Activated B cell treated with CpG ODN at 0.5 μM for 24 hours (primary cell): ENCODE measurements around the gene NLN. TPM values are rescaled to one million over a fixed set of nuclear protein-coding genes. Genes with fewer than 3 reads are reported as not detected.

Experiments used
- ATAC-seq: fragments of 200-7000 bp; cut with Tn5 transposase; one replicate; pipeline ENCODE4 v1.10.0; 2021; ENCODE audit warnings: low read depth, mild to moderate bottlenecking, moderate library complexity
- CTCF ChIA-PET: fragments of 350-600 bp; sonication (Branson Sonifier 250); formaldehyde crosslinking; loops from one replicate; lab custom pipeline; 2021; ENCODE audit warnings: antibody characterized with exemption; lab: Charles Lee
- POLR2A ChIA-PET: fragments of 350-600 bp; sonication (Branson Sonifier 250); formaldehyde crosslinking; loops from one replicate; lab custom pipeline; 2021; ENCODE audit warnings: antibody characterized with exemption; lab: Charles Lee
- DNase-seq: peaks from one replicate; pipeline ENCODE4 v3.0.0; 2022
- H3K27ac Mint-ChIP-seq: one replicate; pipeline ENCODE4 v1.8.0; 2020; ENCODE audit warnings: mixed read lengths
- H3K27me3 Mint-ChIP-seq: one replicate; pipeline ENCODE4 v1.8.0; 2021; ENCODE audit warnings: mixed read lengths
- H3K36me3 Mint-ChIP-seq: one replicate; pipeline ENCODE4 v1.8.0; 2021; ENCODE audit warnings: low read depth, mixed read lengths
- H3K4me1 Mint-ChIP-seq: one replicate; pipeline ENCODE4 v1.8.0; 2021; ENCODE audit warnings: mixed read lengths
- H3K4me3 Mint-ChIP-seq: one replicate; pipeline ENCODE4 v1.8.0; 2020; ENCODE audit warnings: mild to moderate bottlenecking, mixed read lengths
- H3K9me3 Mint-ChIP-seq: one replicate; pipeline ENCODE4 v1.8.0; 2020; ENCODE audit warnings: mixed read lengths
- CTCF ChIP-seq: fragments of 200-600 bp; IDR thresholded peaks from one replicate; pipeline ENCODE4 v1.8.0; 2022; ENCODE audit warnings: antibody characterized with exemption, mild to moderate bottlenecking
- intact Hi-C: fragments of 100-400 bp; cut with micrococcal nuclease; formaldehyde crosslinking; loops from one replicate; pipeline ENCODE4 v1.15.1; 2024
- total RNA-seq: library from RNA; stranded (reverse); gene quantifications from 2 replicates; pipeline ENCODE4 v1.2.3, GENCODE V29; 2022

The NLN gene
- total RNA-seq, 1 donor from 2014 or later, result 16.5 TPM

GRCh38 chr5:65832152-65832551 lies 110.1 kb downstream of the NLN start:
- ChIA-PET CTCF (no interaction called here), POLR2A (no interaction called here)
- no peak for TF ChIP-seq CTCF
- intact Hi-C loops, result loop anchor here (5.0 kb wide), 1 partner anchor 35 kb away; no protein-coding TSS in a partner anchor
- Mint-ChIP-seq H3K4me3 (no peak overlapping the region), H3K36me3 (no peaks in the 10 kb centered on the region), H3K9me3 (no peaks in the 10 kb centered on the region), H3K27ac (no peak overlapping the region), H3K27me3 (no peaks in the 10 kb centered on the region), H3K4me1 (no peaks in the 10 kb centered on the region)
- no peak for DNase-seq
- no peak for ATAC-seq

GRCh38 chr5:65832603-65833228 lies 110.7 kb downstream of the NLN start:
- no peak for ATAC-seq
- Mint-ChIP-seq H3K4me1 (no peaks in the 10 kb centered on the region), H3K4me3 (no peak overlapping the region), H3K27me3 (no peaks in the 10 kb centered on the region), H3K27ac (no peak overlapping the region), H3K9me3 (no peaks in the 10 kb centered on the region), H3K36me3 (no peaks in the 10 kb centered on the region)
- CTCF ChIA-PET, result no interaction called here
- intact Hi-C loops, result loop anchor here (5.0 kb wide), 1 partner anchor 35 kb away; no protein-coding TSS in a partner anchor
- no peak for TF ChIP-seq CTCF
- no peak for DNase-seq
- POLR2A ChIA-PET, result no interaction called here

GRCh38 chr5:65833780-65834179 lies 111.8 kb downstream of the NLN start:
- no peak for TF ChIP-seq CTCF
- H3K4me1 Mint-ChIP-seq, result no peaks in the 10 kb centered on the region
- ATAC-seq (no peak), DNase-seq (no peak)
- intact Hi-C loops, result loop anchor here (5.0 kb wide), 1 partner anchor 34 kb away; no protein-coding TSS in a partner anchor
- no peaks in the 10 kb centered on the region for H3K9me3 Mint-ChIP-seq
- ChIA-PET CTCF (no interaction called here), POLR2A (no interaction called here)
- H3K36me3 Mint-ChIP-seq, result no peaks in the 10 kb centered on the region
- H3K4me3 Mint-ChIP-seq, result no peak overlapping the region
- H3K27ac Mint-ChIP-seq, result no peak overlapping the region
- H3K27me3 Mint-ChIP-seq, result no peaks in the 10 kb centered on the region

- Mint-ChIP-seq H3K4me1 (no peaks in the 10 kb centered on the region), H3K27me3 (no peaks in the 10 kb centered on the region), H3K36me3 (no peaks in the 10 kb centered on the region), H3K27ac (no peak overlapping the region), H3K4me3 (no peak overlapping the region), H3K9me3 (no peaks in the 10 kb centered on the region)
- intact Hi-C loops, result loop anchor here (5.0 kb wide), 1 partner anchor 33 kb away; no protein-coding TSS in a partner anchor
- CTCF ChIA-PET, result no interaction called here
- TF ChIP-seq CTCF, result no peak
- no peak for ATAC-seq
- POLR2A ChIA-PET, result no interaction called here
- DNase-seq, result no peak
Measured at GRCh38 chr5:65834306-65834705, 112.3 kb downstream of the NLN start.

GRCh38 chr5:65835191-65835590 lies 113.2 kb downstream of the NLN start:
- intact Hi-C loops, result no loop called here

More at GRCh38 chr5:65835191-65835590, 113.2 kb downstream of the NLN start:
- no peaks in the 10 kb centered on the region for H3K36me3 Mint-ChIP-seq
- CTCF ChIA-PET, result no interaction called here
- no peaks in the 10 kb centered on the region for H3K4me1 Mint-ChIP-seq
- no peaks in the 10 kb centered on the region for H3K27me3 Mint-ChIP-seq
- POLR2A ChIA-PET, result no interaction called here
- H3K9me3 Mint-ChIP-seq, result no peaks in the 10 kb centered on the region
- no peak overlapping the region for H3K27ac Mint-ChIP-seq
- DNase-seq, result no peak
- H3K4me3 Mint-ChIP-seq, result no peak overlapping the region
- TF ChIP-seq CTCF, result no peak
- no peak for ATAC-seq
